Memory B cell (primary cell): Measurements from ENCODE around the gene NUDT1.

Experiments
- ATAC-seq: fragments of 150-1000 bp; cut with Tn5 transposase; 2 replicates; pipeline ENCODE4 v1.10.0; 2021; ENCODE audit warnings: low read depth, mild to moderate bottlenecking, moderate library complexity
- DNase-seq, 2 donors: peaks; one replicate each; pipeline ENCODE4 v3.0.0; 2022; ENCODE audit warnings: low spot score in 2 of 2
- H3K27ac Mint-ChIP-seq: one replicate; pipeline ENCODE4 v1.8.0; 2022; ENCODE audit warnings: mild to moderate bottlenecking, moderate library complexity, mixed read lengths
- H3K27me3 Mint-ChIP-seq: one replicate; pipeline ENCODE4 v1.8.0; 2022; ENCODE audit warnings: mixed read lengths
- H3K36me3 Mint-ChIP-seq: one replicate; pipeline ENCODE4 v1.8.0; 2022; ENCODE audit warnings: mild to moderate bottlenecking, mixed read lengths
- H3K4me1 Mint-ChIP-seq: one replicate; pipeline ENCODE4 v1.8.0; 2022; ENCODE audit warnings: mixed read lengths
- H3K4me3 Mint-ChIP-seq: one replicate; pipeline ENCODE4 v1.8.0; 2022; ENCODE audit warnings: mild to moderate bottlenecking, moderate library complexity, mixed read lengths
- H3K9me3 Mint-ChIP-seq: one replicate; pipeline ENCODE4 v1.8.0; 2022; ENCODE audit warnings: mixed read lengths

NUDT1 gene

DNA sequence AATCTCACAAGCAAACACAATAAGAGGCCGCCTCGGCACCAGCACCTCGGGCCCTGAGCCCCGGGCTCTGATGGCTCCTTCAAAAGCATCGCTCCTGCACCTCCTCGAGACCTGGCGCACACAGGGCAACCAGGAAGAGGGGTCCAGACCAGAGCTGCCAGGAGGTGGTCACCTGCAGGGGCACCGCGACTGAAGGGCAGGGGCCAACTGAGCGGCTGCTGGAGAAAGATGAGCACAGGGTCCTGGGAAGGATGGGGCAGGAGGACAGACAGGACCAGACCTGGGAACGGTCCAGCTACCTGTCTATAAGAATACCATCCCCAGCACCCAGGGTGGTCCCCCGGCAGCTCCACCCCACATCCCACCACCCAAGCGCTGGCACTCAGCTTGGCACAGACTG lies 30.1 kb upstream of the NUDT1 start:
- H3K36me3 Mint-ChIP-seq, result peaks cover 30% of the 10 kb centered on the region
- H3K4me3 Mint-ChIP-seq, result no peak overlapping the region
- ATAC-seq (no peak), DNase-seq (no peak)
- H3K9me3 Mint-ChIP-seq, result no peaks in the 10 kb centered on the region
- H3K27ac Mint-ChIP-seq, result no peak overlapping the region
- H3K27me3 Mint-ChIP-seq, result no peaks in the 10 kb centered on the region
- peaks cover 10% of the 10 kb centered on the region for H3K4me1 Mint-ChIP-seq

DNA sequence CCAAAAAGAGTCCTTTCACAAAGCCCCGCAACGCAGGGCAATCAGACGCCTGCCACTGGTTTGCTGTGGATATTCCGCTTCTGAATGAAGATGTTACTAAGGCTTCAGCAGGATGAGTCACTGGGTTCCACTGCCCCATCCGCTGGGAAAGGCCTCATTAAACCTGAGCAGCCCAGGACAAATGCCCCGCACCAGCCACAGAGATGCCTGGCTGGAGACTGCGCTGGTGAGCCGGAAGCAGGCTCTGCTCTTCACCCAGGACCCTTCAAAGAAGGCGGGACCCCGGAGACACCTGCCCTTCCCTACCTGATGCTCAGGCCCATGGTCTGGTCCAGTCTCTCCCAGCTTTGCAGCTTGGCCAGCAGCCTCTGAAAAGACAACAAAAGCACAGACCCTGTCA lies 29.1 kb upstream of the NUDT1 start:
- Mint-ChIP-seq H3K4me3 (no peak overlapping the region), H3K27me3 (no peaks in the 10 kb centered on the region), H3K36me3 (peaks cover 40% of the 10 kb centered on the region), H3K4me1 (peaks cover 10% of the 10 kb centered on the region), H3K9me3 (no peaks in the 10 kb centered on the region), H3K27ac (no peak overlapping the region)
- no peak for DNase-seq
- ATAC-seq, result no peak

DNA sequence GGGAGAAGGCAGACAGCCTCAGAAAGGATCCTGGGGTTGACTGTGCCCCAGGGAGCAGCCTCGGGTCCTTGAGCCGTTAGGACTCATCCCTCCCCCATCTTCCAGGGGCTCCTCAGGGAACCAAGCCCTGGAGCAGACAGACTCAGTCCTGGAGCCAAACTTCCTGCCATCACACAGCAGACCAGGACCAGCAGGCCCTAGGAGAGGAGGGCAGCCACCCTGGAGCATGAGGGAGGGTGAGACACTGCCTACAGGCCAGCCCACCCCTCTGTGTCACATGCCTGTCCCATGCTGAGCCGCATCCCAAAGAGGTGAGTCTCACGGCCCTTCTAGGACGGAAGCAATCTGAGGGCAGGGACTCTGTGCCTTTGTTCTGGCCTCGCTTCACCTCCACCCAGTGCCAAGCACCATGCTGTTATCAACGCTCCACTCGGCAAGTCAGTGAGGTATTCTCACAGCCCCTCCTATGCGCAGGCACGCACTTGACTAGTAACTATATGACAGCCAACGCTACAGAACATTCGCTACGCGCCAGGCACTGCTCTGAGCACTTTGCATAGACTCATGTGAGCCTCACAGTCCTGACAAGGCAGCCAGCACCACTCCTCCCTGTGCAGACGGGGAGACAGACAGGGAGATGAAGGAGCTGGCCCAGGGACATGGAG lies 28.3 kb upstream of the NUDT1 start:
- DNase-seq (no peak), ATAC-seq (no peak)
- Mint-ChIP-seq H3K27me3 (no peaks in the 10 kb centered on the region), H3K36me3 (peaks cover 40% of the 10 kb centered on the region), H3K27ac (no peak overlapping the region), H3K9me3 (no peaks in the 10 kb centered on the region), H3K4me1 (peaks cover 10% of the 10 kb centered on the region), H3K4me3 (no peak overlapping the region)

GRCh38 chr7:2214636-2215035 lies 27.4 kb upstream of the NUDT1 start:
- H3K27ac Mint-ChIP-seq, result no peak overlapping the region

DNA sequence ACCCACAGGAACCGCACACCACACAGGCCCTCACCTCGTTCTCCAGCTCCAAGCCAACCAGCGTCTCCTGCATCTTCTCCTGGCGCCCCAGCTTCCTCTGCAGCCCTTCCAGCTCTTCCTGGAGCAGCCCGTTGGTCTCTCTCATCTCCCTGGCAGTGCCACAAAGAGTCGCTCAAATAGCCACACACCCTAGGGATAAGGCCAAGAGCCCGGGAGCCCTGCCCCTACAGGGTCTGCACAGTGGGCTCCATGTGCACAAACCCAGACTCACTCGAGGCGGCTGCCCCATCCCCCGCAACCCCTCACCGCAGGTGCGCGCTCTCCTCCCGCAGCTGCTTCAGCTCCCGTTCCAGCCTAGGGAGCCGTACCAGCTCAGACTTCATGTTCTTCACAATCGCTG lies 26.2 kb upstream of the NUDT1 start:
- H3K4me3 Mint-ChIP-seq, result no peak overlapping the region
- H3K27ac Mint-ChIP-seq, result no peak overlapping the region
- no peaks in the 10 kb centered on the region for H3K27me3 Mint-ChIP-seq
- ATAC-seq (no peak), DNase-seq (no peak)
- peaks cover 39% of the 10 kb centered on the region for H3K36me3 Mint-ChIP-seq
- H3K4me1 Mint-ChIP-seq, result peaks cover under 1% of the 10 kb centered on the region
- no peaks in the 10 kb centered on the region for H3K9me3 Mint-ChIP-seq

More at GRCh38 chr7:2214636-2215035, 27.4 kb upstream of the NUDT1 start:
- ATAC-seq (no peak), DNase-seq (no peak)
- H3K27me3 Mint-ChIP-seq, result no peaks in the 10 kb centered on the region
- H3K4me1 Mint-ChIP-seq, result peaks cover 6% of the 10 kb centered on the region
- no peaks in the 10 kb centered on the region for H3K9me3 Mint-ChIP-seq
- H3K36me3 Mint-ChIP-seq, result peaks cover 39% of the 10 kb centered on the region
- H3K4me3 Mint-ChIP-seq, result no peak overlapping the region

DNA sequence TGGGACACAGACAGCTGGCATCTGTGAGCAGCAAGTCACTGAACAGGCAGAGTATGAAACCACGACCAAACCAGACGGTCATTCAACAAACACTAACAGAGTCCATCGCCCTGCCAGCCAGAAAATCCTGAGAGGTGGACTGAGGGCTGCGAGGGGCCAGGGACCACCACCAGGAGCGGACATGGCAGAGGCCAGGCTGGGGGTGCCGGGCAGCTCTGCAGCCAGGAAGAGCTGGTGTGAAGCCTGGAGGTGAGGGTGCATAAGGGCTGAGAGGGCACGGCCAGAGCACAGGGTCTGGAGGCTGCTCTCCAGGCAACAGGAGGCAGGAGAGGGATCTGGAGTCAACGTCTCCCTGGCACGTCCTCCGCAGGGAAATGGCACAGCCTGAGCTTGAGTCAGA lies 24.8 kb upstream of the NUDT1 start:
- H3K27ac Mint-ChIP-seq, result no peak overlapping the region
- no peaks in the 10 kb centered on the region for H3K9me3 Mint-ChIP-seq
- no peak overlapping the region for H3K4me3 Mint-ChIP-seq
- no peaks in the 10 kb centered on the region for H3K27me3 Mint-ChIP-seq
- H3K36me3 Mint-ChIP-seq, result peaks cover 38% of the 10 kb centered on the region
- ATAC-seq, result no peak
- no peaks in the 10 kb centered on the region for H3K4me1 Mint-ChIP-seq
- no peak for DNase-seq

GRCh38 chr7:2217716-2218443 lies 24.1 kb upstream of the NUDT1 start:
- Mint-ChIP-seq H3K4me1 (no peaks in the 10 kb centered on the region), H3K9me3 (no peaks in the 10 kb centered on the region), H3K27ac (no peak overlapping the region), H3K27me3 (no peaks in the 10 kb centered on the region), H3K36me3 (peaks cover 36% of the 10 kb centered on the region), H3K4me3 (no peak overlapping the region)
- ATAC-seq (no peak), DNase-seq (no peak)

DNA sequence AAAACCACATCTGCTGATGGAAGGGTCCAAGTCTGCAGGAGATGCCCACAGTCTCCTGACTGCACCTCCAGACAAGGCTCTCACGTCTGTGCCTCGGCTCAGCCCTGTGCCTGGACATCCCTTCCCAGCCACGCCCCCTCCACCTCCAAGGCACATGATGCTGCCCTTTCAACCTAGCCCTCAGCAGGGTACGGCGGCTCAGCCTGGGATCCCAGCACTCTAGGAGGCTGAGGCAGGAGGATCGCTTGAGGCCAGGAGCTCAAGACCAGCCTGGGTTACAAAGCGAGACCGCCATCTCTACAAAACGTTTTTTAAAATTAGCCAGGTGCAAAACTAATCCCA lies 23.6 kb upstream of the NUDT1 start:
- H3K9me3 Mint-ChIP-seq, result no peaks in the 10 kb centered on the region
- no peak overlapping the region for H3K4me3 Mint-ChIP-seq
- no peak for DNase-seq
- no peaks in the 10 kb centered on the region for H3K4me1 Mint-ChIP-seq
- no peak overlapping the region for H3K27ac Mint-ChIP-seq
- no peak for ATAC-seq
- no peaks in the 10 kb centered on the region for H3K27me3 Mint-ChIP-seq
- H3K36me3 Mint-ChIP-seq, result peaks cover 36% of the 10 kb centered on the region

DNA sequence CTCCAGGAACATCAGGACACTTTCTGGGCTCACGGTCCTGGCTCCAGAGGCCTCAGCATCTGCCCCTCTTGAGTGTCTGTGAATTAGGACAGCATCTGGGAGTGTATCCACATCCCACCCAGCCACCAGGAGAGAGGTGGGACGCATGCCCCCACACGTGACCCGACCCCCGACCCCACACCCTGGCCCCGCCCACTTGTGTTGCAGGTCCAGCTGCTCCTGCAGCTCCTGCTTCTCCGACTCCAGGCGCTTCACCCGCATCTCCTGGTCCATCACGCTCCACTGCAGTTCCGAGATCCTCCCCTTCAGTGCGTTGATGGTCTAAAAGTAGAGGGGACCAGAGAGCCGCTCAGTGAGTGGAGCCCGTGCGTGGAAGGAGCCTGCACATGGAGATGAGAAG lies 22.9 kb upstream of the NUDT1 start:
- DNase-seq, result no peak
- no peak for ATAC-seq
- Mint-ChIP-seq H3K27ac (no peak overlapping the region), H3K4me1 (no peaks in the 10 kb centered on the region), H3K27me3 (no peaks in the 10 kb centered on the region), H3K36me3 (peaks cover 33% of the 10 kb centered on the region), H3K9me3 (no peaks in the 10 kb centered on the region), H3K4me3 (no peak overlapping the region)

DNA sequence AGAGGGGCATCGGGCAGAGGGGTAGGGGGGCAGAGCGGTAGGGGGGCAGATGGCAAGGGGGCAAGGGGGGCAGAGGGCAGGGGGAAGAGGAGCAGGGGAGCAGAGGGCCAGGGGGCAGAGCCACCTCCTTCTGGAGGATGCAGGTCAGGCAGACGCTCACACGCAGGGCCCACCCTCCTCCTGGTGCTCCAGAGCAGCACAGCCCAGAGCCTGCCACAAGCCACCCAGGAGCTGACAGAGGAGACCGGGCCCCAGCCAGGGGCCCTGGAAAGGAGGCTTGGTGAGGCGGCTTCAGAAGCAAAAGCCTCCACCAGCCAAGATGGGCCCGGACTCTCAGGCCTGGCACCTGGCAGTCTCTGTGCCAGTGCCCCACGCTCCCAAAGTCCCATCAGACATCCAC lies 22.4 kb upstream of the NUDT1 start:
- H3K9me3 Mint-ChIP-seq, result no peaks in the 10 kb centered on the region
- H3K27ac Mint-ChIP-seq, result no peak overlapping the region
- peaks cover 36% of the 10 kb centered on the region for H3K36me3 Mint-ChIP-seq
- no peaks in the 10 kb centered on the region for H3K4me1 Mint-ChIP-seq
- no peak for ATAC-seq
- no peak overlapping the region for H3K4me3 Mint-ChIP-seq
- no peak for DNase-seq
- H3K27me3 Mint-ChIP-seq, result no peaks in the 10 kb centered on the region

DNA sequence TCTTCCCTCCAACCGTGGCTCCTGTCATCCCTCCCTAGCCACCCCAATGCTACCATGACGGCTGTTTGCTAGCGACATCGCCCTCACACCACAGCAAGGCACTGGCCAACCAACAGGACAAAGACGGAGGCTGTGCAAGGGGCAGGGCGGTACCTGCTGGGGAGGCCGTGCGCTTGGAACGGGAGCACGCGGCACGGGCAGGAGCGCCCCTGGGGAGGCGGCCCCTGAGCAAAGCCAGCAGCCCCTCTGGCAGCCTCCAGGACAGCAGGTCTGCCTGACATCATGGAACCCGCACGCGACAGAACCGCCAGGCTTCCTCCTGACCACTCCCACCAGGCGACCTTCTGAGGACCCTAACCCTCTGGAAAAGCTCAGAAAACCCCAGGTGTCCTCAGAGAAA lies 22.0 kb upstream of the NUDT1 start:
- H3K4me1 Mint-ChIP-seq, result no peaks in the 10 kb centered on the region
- DNase-seq (no peak), ATAC-seq (no peak)
- peaks cover 34% of the 10 kb centered on the region for H3K36me3 Mint-ChIP-seq
- no peak overlapping the region for H3K4me3 Mint-ChIP-seq
- no peak overlapping the region for H3K27ac Mint-ChIP-seq
- no peaks in the 10 kb centered on the region for H3K27me3 Mint-ChIP-seq
- H3K9me3 Mint-ChIP-seq, result no peaks in the 10 kb centered on the region

- no peak for ATAC-seq
- no peaks in the 10 kb centered on the region for H3K9me3 Mint-ChIP-seq
- DNase-seq, result no peak
- H3K4me1 Mint-ChIP-seq, result no peaks in the 10 kb centered on the region
- no peak overlapping the region for H3K27ac Mint-ChIP-seq
- peaks cover 33% of the 10 kb centered on the region for H3K36me3 Mint-ChIP-seq
- H3K27me3 Mint-ChIP-seq, result no peaks in the 10 kb centered on the region
- H3K4me3 Mint-ChIP-seq, result no peak overlapping the region
Observed at GRCh38 chr7:2220506-2220905, 21.5 kb upstream of the NUDT1 start.

GRCh38 chr7:2220954-2221353 lies 21.1 kb upstream of the NUDT1 start:
- Mint-ChIP-seq H3K4me3 (no peak overlapping the region), H3K27me3 (no peaks in the 10 kb centered on the region), H3K36me3 (peaks cover 31% of the 10 kb centered on the region), H3K9me3 (no peaks in the 10 kb centered on the region), H3K27ac (no peak overlapping the region), H3K4me1 (no peaks in the 10 kb centered on the region)
- DNase-seq (no peak), ATAC-seq (no peak)

- H3K36me3 Mint-ChIP-seq, result peaks cover 25% of the 10 kb centered on the region
- H3K4me1 Mint-ChIP-seq, result no peaks in the 10 kb centered on the region
- no peak overlapping the region for H3K4me3 Mint-ChIP-seq
- DNase-seq (no peak), ATAC-seq (no peak)
- no peaks in the 10 kb centered on the region for H3K27me3 Mint-ChIP-seq
- no peaks in the 10 kb centered on the region for H3K9me3 Mint-ChIP-seq
- no peak overlapping the region for H3K27ac Mint-ChIP-seq
Observed at GRCh38 chr7:2222516-2222915, 19.5 kb upstream of the NUDT1 start.

DNA sequence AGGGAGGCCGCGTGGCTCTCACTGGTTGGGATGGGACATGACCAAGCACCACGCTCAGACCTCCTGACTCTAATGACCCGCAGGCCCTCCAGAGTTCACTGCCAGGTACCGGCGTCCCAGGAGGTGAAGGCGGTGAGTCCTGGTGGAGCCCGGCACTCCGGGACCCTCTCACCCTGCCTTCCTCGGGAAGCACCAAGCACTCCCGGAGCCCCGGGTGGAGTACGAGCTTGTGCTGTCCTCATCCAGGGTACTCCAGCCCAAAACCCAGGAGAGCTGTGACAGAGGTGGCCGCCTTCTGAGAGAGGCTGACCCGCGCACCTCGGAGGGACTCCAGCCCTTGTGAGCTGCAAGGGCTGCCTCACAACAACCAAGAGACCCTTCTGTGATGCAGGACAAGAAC lies 18.7 kb upstream of the NUDT1 start:
- DNase-seq (no peak), ATAC-seq (no peak)
- Mint-ChIP-seq H3K27me3 (no peaks in the 10 kb centered on the region), H3K27ac (no peak overlapping the region), H3K4me1 (no peaks in the 10 kb centered on the region), H3K4me3 (no peak overlapping the region), H3K36me3 (peaks cover 21% of the 10 kb centered on the region), H3K9me3 (no peaks in the 10 kb centered on the region)
